Measurements from ENCODE around the gene VPS37D. TPM values are rescaled to one million over a fixed set of nuclear protein-coding genes. Genes with fewer than 3 reads are reported as not detected.

The VPS37D gene
- total and polyA plus RNA-seq, 5 donors, result 1.6 to 2.5 (median 2.1) TPM

DNA sequence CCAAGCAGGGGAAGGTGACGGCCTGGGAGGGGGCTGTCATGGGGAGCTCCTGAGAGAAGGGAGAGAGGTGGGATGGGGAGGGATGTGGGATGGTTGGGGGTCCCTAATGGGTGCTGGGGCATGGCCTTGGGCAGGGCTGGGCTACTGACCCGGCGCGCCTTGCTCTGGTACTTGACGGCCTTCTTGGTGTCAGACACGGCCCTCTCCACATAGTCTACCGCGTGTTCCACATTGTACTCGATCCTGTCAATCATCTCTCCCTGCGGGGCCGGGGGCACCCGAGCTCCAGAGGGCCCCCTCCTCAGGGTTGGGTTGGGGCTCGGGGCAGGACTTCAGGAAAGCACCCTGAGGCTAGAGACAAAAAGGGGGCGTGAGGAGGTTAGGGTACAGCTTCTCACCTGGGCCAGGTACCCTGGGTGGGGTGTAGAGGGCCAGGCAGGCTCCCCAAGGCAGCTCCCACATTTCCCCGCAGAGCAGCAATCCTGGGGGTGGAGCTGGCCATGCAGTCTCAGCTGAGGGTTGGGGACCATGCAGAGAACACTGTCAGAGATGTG, 33.0 kb downstream of the VPS37D start:
- WGBS, result 86% methylated on average over 15 of the region's 15 CpGs
- Histone ChIP-seq H3K4me3 (ENCODE audit: low read length) (no peak overlapping the region), H3K4me1 (ENCODE audit: control insufficient read depth, insufficient read depth, low read length) (no peaks in the 10 kb centered on the region), H3K27me3 (ENCODE audit: control insufficient read depth, insufficient read depth) (no peaks in the 10 kb centered on the region), H3K9me3 (ENCODE audit: control insufficient read depth, low read length) (no peaks in the 10 kb centered on the region), H3K27ac (ENCODE audit: low read length) (no peak overlapping the region)
- DNase-seq (no peak), ATAC-seq (no peak)
- intact Hi-C loops (cut with DNase I), result no loop called here

DNA sequence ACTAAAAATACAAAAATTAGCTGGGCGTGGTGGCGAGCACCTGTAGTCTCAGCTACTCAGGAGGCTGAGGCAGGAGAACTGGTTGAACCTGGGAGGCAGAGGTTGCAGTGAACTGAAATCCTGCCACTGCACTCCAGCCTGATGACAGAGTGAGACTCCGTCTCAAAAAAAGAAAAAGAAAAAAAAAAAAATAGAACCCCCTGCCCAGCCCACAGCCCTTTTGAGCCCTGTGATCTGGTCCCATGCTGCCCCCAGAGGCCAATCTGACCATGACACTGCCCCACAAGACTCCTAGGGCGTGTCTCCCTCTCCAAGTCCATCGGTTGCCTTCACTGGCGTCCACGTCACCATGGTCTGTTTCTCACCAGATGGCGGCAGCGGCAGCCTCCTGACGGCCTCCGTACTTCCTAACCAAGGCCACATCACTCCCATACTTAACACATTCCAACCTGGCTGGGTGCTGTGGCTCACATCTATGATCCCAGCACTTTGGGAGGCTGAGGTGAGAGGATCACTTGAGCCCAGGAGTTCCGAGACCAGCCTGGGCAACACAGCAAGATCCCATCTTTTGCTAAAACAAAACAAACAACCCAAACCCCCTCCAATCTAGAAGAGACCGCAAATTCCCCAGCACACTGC, 33.8 kb downstream of the VPS37D start:
- intact Hi-C loops (cut with DNase I), result no loop called here
- H3K27me3 ChIP-seq (ENCODE audit: control insufficient read depth, insufficient read depth), result no peaks in the 10 kb centered on the region
- H3K9me3 ChIP-seq (ENCODE audit: control insufficient read depth, low read length), result no peaks in the 10 kb centered on the region
- DNase-seq (peak in 2 of 3 donors; percentile 71 to 77), ATAC-seq (peak in 1 of 2 donors; percentile 27)
- H3K4me3 ChIP-seq (ENCODE audit: low read length), result no peak overlapping the region
- no peaks in the 10 kb centered on the region for H3K4me1 ChIP-seq (ENCODE audit: control insufficient read depth, insufficient read depth, low read length)
- no peak overlapping the region for H3K27ac ChIP-seq (ENCODE audit: low read length)
- WGBS, result 64% methylated on average over 13 of the region's 13 CpGs

GRCh38 chr7:73702226-73702625, 34.6 kb downstream of the VPS37D start:
- Histone ChIP-seq H3K4me1 (ENCODE audit: control insufficient read depth, insufficient read depth, low read length) (no peaks in the 10 kb centered on the region), H3K4me3 (ENCODE audit: low read length) (no peak overlapping the region), H3K9me3 (ENCODE audit: control insufficient read depth, low read length) (no peaks in the 10 kb centered on the region), H3K27me3 (ENCODE audit: control insufficient read depth, insufficient read depth) (no peaks in the 10 kb centered on the region), H3K27ac (ENCODE audit: low read length) (no peak overlapping the region)
- intact Hi-C loops (cut with DNase I), result no loop called here
- no peak for ATAC-seq
- 86% methylated on average over 8 of the region's 8 CpGs for WGBS
- no peak for DNase-seq

DNA sequence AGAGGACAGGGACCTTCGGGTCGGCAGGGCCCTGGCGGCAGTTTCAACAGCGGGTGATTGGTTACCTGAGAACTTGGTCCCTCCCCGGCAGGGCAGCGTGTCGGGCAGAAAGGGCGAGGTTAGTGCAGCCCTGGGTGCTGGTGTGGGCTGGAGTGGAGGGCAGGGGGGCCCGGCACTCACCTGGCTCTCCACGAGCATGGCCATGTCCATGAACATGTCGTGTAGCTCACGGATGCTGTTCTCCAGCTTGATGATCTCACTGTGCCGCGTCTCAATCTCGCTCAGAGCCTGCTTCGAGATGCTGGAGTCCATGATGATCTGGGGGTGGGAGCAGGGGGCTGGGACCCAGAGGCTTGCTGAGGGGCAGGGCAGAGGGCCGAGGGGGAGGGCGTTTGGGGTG, 35.0 kb downstream of the VPS37D start:
- no peaks in the 10 kb centered on the region for H3K4me1 ChIP-seq (ENCODE audit: control insufficient read depth, insufficient read depth, low read length)
- H3K27ac ChIP-seq (ENCODE audit: low read length), result no peak overlapping the region
- WGBS, result 92% methylated on average over 18 of the region's 18 CpGs
- H3K27me3 ChIP-seq (ENCODE audit: control insufficient read depth, insufficient read depth), result no peaks in the 10 kb centered on the region
- ATAC-seq (no peak), DNase-seq (peak in 1 of 3 donors; percentile 54)
- H3K4me3 ChIP-seq (ENCODE audit: low read length), result no peak overlapping the region
- intact Hi-C loops (cut with DNase I), result no loop called here
- H3K9me3 ChIP-seq (ENCODE audit: control insufficient read depth, low read length), result no peaks in the 10 kb centered on the region

DNA sequence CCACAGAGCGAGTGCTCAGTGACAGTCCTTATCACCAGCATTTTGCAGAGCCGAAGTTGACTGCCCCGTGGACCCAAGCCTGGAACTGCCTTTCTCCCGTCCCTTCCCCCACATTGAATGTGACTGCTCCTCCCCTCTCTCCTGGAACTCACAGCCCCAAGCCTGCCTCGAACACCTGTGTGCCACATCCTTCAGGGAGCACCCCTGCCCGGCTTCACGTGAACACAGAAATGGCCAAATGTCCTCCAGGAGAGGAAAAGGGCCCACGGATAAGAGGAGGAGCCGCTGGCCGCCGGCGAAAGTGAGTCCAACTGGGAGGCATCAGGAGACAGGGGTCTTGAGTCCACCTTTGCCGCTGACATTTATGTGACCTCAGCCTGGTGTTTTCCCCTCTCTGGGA, 35.6 kb downstream of the VPS37D start:
- WGBS, result 75% methylated on average over 13 of the region's 13 CpGs
- ATAC-seq (no peak), DNase-seq (peak in 1 of 3 donors; percentile 44)
- H3K9me3 ChIP-seq (ENCODE audit: control insufficient read depth, low read length), result no peaks in the 10 kb centered on the region
- no peak overlapping the region for H3K4me3 ChIP-seq (ENCODE audit: low read length)
- intact Hi-C loops (cut with DNase I), result no loop called here
- H3K4me1 ChIP-seq (ENCODE audit: control insufficient read depth, insufficient read depth, low read length), result no peaks in the 10 kb centered on the region
- H3K27ac ChIP-seq (ENCODE audit: low read length), result no peak overlapping the region
- H3K27me3 ChIP-seq (ENCODE audit: control insufficient read depth, insufficient read depth), result no peaks in the 10 kb centered on the region

GRCh38 chr7:73703757-73704639, 36.4 kb downstream of the VPS37D start:
- Histone ChIP-seq H3K9me3 (ENCODE audit: control insufficient read depth, low read length) (no peaks in the 10 kb centered on the region), H3K4me3 (ENCODE audit: low read length) (no peak overlapping the region), H3K27ac (ENCODE audit: low read length) (no peak overlapping the region), H3K4me1 (ENCODE audit: control insufficient read depth, insufficient read depth, low read length) (no peaks in the 10 kb centered on the region), H3K27me3 (ENCODE audit: control insufficient read depth, insufficient read depth) (no peaks in the 10 kb centered on the region)
- ATAC-seq, result peak; percentile 70 to 72
- intact Hi-C loops (cut with DNase I), result no loop called here
- WGBS, result 29% methylated on average over 45 of the region's 45 CpGs
- DNase-seq, result peak; percentile 57 to 85 (median 84)

- 80% methylated on average over 23 of the region's 23 CpGs for WGBS
- H3K4me1 ChIP-seq (ENCODE audit: control insufficient read depth, insufficient read depth, low read length), result no peaks in the 10 kb centered on the region
- peak in 2 of 3 donors; percentile 38 to 53 for DNase-seq
- peak in 1 of 2 donors; percentile 5 for ATAC-seq
- no peak overlapping the region for H3K4me3 ChIP-seq (ENCODE audit: low read length)
- H3K27ac ChIP-seq (ENCODE audit: low read length), result no peak overlapping the region
- intact Hi-C loops (cut with DNase I), result no loop called here
- no peaks in the 10 kb centered on the region for H3K27me3 ChIP-seq (ENCODE audit: control insufficient read depth, insufficient read depth)
- H3K9me3 ChIP-seq (ENCODE audit: control insufficient read depth, low read length), result no peaks in the 10 kb centered on the region
These were observed 37.3 kb downstream of the VPS37D start for GRCh38 chr7:73704640-73705550.

DNA sequence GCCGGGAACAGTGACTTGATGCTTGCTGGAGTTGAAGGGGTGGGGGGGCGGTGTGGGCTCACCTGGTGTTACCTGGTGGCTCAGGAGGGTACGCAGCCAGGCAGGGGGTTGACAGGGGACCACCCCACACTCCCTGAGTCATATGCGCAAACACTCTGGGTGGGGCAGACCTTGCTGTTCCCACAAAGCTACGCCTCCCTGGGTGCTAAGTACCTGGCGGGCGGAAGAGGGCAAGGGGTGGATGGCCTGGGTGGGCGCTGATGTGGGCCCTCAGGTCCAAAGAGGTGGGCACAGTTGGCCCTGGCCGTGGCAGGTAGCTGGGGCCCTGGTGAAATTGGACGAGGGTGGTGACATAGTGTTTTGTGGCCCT, 37.9 kb downstream of the VPS37D start:
- H3K27ac ChIP-seq (ENCODE audit: low read length), result no peak overlapping the region
- DNase-seq, result peak in 1 of 3 donors; percentile 47
- H3K4me3 ChIP-seq (ENCODE audit: low read length), result no peak overlapping the region
- intact Hi-C loops (cut with DNase I), result no loop called here
- no peaks in the 10 kb centered on the region for H3K4me1 ChIP-seq (ENCODE audit: control insufficient read depth, insufficient read depth, low read length)
- WGBS, result 93% methylated on average over 10 of the region's 10 CpGs
- H3K9me3 ChIP-seq (ENCODE audit: control insufficient read depth, low read length), result no peaks in the 10 kb centered on the region
- ATAC-seq, result no peak
- H3K27me3 ChIP-seq (ENCODE audit: control insufficient read depth, insufficient read depth), result no peaks in the 10 kb centered on the region

GRCh38 chr7:73706126-73707044, 38.8 kb downstream of the VPS37D start:
- Histone ChIP-seq H3K27ac (ENCODE audit: low read length) (no peak overlapping the region), H3K4me3 (ENCODE audit: low read length) (no peak overlapping the region), H3K27me3 (ENCODE audit: control insufficient read depth, insufficient read depth) (no peaks in the 10 kb centered on the region), H3K9me3 (ENCODE audit: control insufficient read depth, low read length) (no peaks in the 10 kb centered on the region), H3K4me1 (ENCODE audit: control insufficient read depth, insufficient read depth, low read length) (no peaks in the 10 kb centered on the region)
- ATAC-seq, result no peak
- peak in 2 of 3 donors; percentile 22 to 44 for DNase-seq
- 75% methylated on average over 25 of the region's 25 CpGs for WGBS
- intact Hi-C loops (cut with DNase I), result no loop called here
